ENCODE data around the gene NADK2.

NADK2 gene

DNA sequence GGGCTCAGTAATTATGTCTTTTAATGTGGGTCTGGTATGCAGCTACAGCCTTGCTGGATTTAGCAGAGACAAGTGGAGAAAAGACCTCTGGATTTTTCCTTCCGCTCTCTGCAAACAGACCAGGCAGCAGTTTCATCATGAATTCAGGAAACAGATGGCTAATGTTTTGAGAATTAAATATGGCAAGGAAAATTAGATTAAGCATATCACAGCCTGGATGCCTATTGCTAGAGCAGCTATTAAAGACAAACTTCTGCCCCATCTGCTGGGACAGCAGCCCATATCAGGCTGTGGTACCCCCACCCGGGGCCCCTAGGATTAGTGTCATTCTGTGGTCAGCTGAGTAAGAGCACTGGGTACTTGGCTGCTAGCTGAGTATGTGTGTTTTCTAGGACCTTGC lies 83.6 kb downstream of the NADK2 start:
- peak; percentile 23 for DNase-seq

DNA sequence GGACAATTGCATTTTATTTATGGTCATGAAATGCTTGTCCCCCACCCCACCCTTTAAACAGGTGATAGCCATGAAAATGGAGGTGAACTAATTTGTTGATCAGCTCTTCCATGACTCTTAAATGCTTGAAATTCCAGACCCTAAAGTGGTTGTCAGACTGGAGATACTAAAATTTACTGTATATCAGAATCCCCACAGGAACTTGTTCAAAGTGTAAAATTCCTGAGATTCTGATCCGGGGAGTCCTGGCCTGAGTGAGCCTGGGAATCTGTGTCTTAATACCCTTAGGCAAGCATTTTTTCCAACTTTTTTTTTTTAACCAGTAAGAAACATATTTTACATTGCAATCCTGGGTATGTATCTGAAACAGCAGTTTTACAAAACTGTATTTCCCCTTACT lies 85.1 kb downstream of the NADK2 start:
- peak; percentile 59 for DNase-seq

DNA sequence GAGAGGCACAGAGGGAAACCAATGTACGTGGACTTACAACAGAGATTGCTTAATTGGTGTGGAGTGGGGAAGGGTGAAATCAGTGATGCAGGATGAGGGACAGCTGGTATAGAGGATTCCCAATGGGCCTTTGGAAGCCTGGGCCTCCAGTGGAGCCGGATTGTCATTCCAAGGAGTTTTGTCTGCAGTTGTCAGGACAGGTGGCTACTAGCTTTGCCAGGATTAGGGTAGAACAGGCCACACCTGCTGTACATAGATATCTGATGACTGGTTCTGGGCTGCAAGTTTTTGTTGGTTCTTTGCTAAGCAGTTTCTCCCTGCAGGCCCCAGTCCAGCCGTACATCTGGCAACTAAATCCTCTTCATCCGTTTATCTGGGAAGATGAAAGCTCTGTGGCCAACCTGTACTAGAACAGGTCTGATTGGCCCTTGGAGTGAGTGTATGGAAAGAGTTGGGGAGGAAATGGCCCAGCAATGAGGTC lies 85.6 kb downstream of the NADK2 start:
- no peak for DNase-seq

DNA sequence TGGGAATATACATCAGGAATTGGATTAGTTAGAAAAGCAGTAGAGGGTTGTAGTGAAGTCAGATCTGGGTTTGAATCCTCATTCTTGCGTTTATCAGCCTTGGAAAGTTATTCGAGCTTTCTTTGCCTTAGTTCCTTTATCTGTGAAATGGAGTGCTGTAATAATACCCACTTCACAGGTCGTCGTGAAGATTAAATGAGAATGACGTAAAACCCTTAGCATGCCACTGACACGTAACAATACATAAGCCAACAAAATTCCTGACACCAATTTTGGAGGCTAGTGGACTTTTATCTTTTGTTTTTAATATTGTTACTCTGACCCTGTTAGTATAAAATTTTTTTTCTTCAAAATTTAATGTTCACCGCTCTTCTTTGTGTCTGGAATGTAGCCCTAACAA lies 86.4 kb downstream of the NADK2 start:
- DNase-seq, result no peak

DNA sequence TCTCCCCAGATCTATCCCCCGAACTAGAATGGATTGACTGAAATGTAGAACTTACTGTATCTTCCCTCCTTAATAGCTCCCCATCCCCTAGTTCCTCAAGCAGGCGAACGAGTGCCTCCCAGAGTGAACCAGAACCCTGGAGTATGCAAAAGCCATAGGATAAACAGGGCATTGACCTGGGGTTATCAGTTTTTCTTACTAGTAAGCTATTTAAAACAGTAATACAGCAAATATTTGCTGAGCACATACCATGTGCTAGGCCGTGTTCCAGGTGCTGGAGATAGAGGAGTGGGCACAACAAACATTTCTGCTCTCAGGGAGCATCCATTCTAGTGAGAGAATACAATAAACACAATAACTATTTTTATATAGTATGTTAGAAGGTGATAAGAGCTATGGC lies 88.0 kb downstream of the NADK2 start:
- DNase-seq, result no peak

DNA sequence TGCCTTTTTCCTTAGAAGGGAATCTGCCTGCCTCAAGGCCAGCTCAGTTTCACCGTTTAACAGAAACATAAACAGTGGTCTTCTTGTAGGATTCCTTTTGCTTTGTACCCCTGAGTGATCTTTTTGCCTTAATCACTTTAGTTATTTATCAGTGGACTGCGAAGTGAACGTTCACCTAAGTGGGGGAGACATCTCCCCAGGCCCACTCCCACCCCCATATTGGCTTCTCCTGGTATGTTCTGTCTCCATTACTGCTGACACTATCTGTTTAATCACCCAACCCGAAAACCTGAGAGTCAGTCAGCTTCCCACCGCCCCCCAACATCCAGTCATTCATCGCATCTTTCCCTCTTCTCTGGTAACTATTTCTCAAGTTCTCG lies 88.4 kb downstream of the NADK2 start:
- no peak for DNase-seq

DNA sequence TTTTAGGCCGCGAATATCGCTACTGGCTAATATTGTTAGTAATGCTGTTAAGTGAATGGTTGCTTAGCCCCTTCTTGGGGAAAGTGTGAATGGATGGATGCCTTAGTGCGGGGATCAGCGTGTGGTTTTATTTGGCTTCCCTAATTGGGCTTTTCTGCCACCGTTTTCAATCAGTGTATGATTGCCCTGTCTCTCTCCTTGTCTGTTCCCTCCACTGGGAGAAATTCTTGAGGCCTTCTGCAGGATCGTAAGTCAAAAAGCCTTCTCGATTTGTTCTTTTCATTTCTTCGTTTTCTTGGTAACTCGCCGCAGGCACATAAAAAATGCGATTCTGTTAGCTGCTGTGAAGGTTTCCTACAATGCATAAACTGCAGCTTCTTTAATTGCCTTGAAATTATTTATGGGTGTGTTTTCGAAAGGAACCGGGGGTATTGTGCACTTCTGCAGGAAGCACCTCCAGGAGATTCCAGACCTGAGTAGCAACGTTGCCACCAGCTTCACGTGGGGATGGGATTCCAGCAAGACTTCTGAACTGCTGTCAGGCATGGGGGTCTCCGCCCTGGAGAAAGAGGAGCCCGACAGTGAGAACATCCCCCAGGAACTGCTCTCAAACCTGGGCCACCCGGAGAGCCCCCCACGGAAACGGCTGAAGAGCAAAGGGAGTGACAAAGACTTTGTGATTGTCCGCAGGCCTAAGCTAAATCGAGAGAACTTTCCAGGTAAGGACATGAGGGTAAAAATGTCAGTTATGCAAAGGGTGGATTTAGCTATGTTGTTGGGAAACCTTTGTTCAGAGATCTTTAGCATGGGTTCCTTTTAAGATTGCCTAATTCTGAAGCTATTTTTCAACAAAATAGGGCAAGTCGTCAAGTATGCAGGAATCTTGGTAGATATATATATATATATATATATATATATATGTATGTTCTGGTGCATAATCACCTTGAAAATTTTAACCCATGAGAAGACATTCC lies 89.1 kb downstream of the NADK2 start:
- no peak for DNase-seq

DNA sequence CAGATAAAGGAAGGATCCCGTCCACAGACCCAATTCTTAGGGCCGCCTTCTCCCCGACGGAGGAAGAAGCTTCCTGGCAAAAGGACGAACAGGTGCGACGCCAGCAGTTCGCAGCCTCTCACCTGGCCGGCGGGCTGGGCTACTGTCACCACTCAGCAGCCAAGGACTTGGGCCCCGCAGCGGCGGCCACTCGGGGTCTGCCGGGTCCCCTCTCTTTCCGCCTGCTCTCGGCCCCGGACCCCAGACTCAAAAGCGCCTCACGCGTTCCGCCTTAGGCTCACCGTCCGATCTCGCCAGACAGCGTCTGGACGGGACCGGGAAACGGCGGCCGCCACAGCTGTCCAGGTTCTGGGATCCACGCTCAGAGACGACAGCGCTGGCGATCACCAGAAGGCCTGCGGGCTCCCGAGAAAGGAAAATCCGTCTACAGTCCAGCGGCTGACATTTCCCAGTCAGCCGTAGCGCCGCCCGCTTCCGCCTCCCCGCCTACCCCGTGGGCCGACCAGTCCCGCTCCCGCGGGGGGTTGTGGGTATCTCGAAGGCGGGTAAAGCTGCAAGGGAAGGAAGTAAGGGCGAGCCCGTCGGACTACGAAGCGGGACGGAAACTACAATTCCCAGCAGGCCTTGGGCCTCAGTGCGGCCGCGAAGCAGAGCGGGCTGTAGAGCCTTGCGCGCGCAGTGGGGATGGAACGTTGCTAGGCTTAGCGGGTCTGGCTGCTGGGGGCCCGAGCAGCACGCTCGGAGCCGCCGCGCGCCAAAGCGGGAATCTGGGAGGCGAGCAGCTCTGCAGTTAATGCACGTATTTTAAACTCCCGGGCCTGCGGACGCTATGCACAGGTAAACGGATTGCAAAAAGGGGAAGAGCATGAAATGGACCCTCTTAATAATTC lies 90.0 kb downstream of the NADK2 start, which contains the start of the genes LMBRD2 and SKP2:
TSS of gene LMBRD2 (minus strand) at position 454 of the 890 bp plus-strand sequence. CDS start 8,538 bp downstream, outside the sequence.
TSS of gene SKP2 (plus strand) at position 678 of the 890 bp plus-strand sequence. CDS start at position 830, 152 bp downstream.
- peak; percentile 94 for DNase-seq

DNA sequence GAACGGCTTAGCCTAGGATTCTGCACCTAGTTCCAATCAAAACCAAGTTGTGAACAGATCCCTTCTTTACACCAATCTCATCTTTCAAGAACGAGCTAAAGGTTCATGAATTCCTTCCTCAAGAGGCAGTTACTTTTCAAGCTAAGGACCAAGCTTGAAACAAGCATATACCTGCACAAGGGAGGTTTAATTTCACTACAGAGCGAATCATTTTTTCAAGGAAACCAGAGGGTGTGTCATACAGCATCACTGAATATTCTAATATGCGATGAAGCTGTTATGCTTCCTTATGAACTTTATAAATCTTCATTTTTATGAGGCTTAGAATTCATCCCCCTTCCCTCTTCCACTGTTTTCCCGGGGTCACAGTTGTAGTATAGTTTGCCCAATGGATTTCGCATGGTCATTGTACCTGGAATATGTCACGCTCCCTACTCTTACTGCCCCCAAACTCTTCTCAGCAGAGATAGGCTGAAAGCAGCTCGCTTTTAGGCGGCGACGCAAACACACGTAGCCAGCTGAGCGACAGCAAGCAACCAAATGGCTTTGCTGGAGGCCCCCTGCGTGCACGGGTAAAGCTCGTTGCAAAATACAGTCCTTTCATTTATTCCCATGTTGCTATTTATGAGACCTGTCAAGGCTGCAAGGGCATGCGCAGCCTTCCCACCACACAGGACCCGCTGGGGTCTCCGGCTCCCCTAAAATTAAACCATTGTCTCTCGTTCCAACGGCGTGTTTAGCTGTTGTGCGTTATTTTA lies 90.9 kb downstream of the NADK2 start:
- peak; percentile 11 for DNase-seq

DNA sequence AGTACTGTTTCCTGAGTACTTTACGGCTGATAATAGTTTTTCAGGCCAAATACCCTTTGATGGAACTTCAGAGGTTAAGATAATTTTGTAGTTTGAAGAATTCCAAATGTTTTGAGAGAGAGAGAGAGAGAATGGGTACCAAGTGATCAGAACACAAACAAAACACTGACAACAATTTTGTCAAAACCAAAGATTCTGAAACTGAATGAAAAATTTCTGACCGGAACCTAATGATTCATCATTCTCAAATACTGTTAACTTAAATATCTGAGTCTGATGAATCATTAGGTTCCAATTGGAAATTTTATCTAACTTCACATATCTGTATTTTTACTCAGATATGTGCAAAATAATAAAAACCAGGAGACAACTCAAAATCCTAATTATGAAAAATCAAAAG lies 94.0 kb downstream of the NADK2 start:
- no peak for DNase-seq

DNA sequence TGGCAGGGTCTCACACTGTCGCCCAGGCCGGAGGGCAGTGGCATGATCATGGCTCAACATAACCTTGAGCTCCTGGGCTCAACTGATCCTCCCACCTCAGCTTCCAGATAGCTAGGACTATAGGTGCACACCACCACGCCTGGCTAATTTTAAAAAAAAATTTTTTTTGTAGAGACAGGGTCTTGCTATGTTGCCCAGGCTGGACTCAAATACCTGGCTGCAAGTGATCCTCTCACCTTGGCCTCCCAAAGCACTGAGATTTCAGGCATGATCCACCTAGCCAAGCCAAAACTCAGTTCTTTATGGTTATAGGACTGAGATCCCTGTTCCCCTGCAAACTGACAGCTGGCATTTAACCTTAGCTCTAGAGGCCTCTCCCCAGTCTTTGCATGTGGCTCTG lies 95.3 kb downstream of the NADK2 start:
- DNase-seq, result no peak

DNA sequence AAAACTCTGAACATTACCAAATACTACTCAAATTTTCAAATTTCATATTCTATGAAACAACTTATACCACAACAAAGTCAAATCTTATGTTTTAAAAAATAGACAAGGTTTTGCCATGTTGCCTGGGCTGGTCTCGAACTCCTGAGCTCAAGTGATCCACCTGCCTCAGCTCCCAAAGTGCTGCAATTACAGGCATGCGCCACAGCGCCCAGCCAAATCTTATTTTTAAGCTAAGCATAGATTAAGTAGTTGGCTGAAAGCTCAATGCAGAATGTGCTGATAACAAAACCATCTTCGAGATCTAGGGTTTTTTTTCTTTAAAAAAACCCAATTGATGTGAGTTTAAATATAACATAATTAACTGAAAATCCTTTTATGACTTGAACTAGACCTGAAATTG lies 96.4 kb downstream of the NADK2 start:
- DNase-seq, result no peak
